HT-29 (cell line): ENCODE results near the gene NEK8. TPM values are rescaled to one million over a fixed set of nuclear protein-coding genes. Genes with fewer than 3 reads are reported as not detected.
"Not testable (repeated sequence)": the region's sequence is repeated elsewhere in the genome, so short reads cannot be mapped to it uniquely, and the experiment has no call there.

Source experiments
- DNase-seq: peaks from one replicate; pipeline ENCODE4 v3.0.0-alpha.2; 2015; ENCODE audit warnings: low spot score
- total RNA-seq: library from RNA; depleted of rRNA; stranded (reverse); fragments of >200 nt; shearing (Covaris generic); gene quantifications from 2 replicates; pipeline ENCODE4 v1.2.3, GENCODE V29; 2014

Gene NEK8
- total RNA-seq, 1 experiment from 2014 or later: 13.9 TPM

DNA sequence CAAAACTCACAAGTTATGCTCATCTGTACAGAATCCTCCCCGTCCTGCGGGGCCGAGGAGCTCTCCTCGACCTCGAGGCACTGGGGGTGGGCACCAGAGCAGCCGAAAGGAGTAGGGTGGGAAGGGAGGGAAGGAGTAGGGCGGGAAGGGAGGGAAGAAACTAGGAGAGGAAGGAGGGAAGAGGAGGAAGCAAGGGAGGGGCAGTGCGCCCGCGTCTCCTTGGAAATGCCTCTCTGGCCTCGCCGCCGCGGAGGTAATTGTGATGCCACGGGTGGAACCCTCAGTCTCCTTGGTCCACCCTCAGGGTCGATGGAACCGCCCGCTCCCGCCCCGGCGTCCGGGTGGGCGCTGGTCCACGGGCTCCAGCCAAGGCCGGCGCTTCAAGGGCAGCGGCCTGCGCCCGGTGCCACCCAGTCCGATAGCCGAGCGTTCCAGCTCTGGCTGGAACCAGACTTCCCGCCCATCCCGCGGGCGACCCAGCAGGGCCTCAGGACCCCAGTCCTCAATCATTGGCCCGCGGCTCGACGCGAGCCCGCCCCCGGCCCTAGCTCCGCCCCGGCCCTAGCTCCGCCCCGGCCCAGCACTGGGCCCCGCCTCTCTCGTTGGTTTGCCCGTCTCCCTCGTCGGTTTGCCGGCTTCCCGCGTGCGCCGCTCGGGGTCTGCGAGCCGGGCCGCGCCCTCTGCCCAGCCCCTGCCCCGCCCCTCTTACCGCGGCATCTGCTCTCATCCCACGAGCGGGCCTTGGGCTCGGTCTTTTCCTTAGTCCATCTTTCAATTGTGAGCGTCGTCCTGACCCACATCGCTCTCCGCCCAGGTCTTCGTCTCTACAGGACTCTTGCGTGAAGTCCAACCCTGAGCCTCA is 17.5 kb upstream of the NEK8 start:
- peak; percentile 90 for DNase-seq

DNA sequence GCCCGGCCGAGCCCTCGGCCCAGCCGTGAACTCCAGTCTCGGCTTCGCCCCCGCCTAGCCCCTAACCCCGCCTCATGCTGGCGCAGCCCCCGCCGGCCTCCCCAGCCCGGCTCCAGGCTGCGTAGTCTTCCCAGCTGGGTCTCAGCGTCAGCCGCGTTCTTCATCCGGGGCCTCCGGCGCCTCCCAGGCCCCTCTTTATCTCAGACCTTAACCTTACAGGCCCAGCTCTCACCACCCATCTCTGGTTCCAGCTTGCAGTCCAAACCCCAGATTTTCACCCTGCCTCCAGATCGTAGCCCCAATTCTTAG is 16.9 kb upstream of the NEK8 start, which contains the start of gene PROCA1:
TSS of gene PROCA1 (minus strand) at position 166 of the 309 bp plus-strand sequence. CDS start 228 bp downstream, outside the sequence.
- DNase-seq: no peak

- no peak for DNase-seq
These were observed 16.4 kb upstream of the NEK8 start for GRCh38 chr17:28712032-28712704.

- DNase-seq: no peak
These were observed 15.7 kb upstream of the NEK8 start for GRCh38 chr17:28712705-28713415.

GRCh38 chr17:28714281-28714680 is 14.3 kb upstream of the NEK8 start:
- DNase-seq: no peak

DNA sequence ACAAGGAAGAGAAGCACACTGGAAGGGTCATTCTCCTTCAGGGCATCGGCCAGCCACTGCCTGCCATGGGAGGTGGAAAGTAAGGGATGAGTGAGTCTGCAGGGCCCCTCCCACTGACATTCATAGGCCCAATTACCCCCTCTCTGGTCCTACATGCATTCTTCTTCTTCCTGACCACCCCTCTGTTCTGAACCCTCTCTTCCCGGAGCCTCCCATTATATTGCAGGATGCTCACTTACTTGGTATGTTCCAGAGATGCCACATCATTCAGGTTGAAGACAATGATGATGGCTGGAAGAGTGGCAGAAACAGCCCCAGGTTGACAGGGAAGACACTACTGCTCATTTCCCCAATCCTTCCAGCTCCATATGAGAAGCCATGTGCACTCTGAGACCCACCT is 13.4 kb upstream of the NEK8 start:
- DNase-seq: no peak

DNA sequence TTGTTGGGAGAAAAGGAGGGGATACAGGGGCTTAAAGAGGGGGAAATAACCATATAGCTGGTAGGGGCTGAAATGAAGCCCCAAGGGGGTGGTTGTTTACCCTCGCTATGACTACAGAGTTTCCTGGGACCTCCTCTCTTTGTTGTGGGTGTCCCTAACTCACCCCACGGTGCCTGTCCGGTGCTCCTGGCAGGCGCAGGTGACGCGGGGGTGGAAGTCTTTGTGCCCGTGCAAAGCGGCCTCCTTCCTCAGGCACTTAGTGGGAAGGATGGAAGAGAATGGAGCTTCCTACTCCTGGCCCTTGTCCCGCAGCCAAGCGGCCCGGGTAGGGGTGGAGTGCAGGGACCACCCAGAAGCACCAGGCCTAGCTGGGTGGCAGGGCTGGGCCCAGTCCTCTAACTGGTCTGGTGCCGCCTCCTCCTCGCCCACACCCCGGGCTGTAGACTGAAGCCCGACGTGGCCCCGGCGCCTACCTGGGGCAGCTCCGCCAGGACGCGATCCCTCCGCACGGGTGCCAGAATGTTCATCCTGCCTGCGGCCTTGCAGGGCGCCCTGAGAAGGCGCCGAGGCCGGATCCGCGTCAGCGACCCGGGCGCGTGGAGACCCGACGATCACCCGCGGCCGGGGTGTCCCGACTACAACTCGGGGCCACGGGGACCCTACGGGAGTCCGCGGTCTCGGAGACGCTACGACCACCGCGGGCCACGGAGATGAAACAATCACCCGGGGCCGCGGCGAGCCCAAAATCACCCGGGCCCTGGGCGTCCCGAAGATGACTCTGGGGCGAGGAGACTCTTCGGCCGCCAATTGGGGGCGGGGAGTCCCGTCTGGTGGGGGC is 11.6 kb upstream of the NEK8 start:
- no peak for DNase-seq

- no peak for DNase-seq
These were observed 10.8 kb upstream of the NEK8 start, which contains the start of gene RAB34 for GRCh38 chr17:28717578-28718332. RAB34 (minus strand) TSS chr17:28717868; CDS start chr17:28717266, 602 bp downstream.

DNA sequence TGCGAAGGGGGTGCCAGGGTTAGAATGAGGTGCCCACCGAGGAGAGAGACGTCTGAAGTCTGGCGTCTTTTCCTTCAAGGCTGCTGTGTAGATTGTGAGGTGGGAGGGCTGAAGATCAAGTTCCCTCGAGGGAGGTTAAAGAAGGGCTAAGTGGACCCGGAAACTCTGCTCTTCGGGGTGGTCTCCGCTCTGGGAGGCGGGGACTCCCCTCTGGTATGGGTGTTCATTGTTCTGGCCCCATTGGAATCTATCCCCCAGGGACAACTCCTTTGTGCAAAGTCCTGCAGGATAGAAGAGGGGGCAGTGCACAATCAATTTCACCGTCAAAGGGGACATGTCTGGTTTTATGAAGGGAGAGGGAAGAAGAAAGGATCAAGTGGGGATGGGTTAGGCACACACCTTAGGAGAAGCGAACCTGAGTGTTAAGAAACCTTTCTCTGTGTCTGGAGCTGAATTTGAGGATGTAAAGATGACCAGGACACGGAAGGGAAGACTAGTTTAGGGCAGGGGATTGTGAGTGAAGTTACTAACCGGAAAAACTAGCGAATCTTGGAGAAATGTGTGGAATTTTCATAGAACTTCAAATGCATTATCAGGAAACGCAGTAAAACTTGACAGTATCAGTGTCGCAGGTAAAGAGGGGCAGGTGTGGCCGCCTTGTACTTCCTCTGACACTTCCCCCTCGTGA is 10.1 kb upstream of the NEK8 start:
- DNase-seq: no peak

- DNase-seq: no peak
These were observed 9.6 kb upstream of the NEK8 start for GRCh38 chr17:28719021-28719433.

- DNase-seq: peak; percentile 56
These were observed 8.2 kb upstream of the NEK8 start for GRCh38 chr17:28720247-28720996.

- DNase-seq: not testable (repeated sequence)
These were observed 7.6 kb upstream of the NEK8 start for GRCh38 chr17:28720997-28721329.

GRCh38 chr17:28722417-28723158 is 6.0 kb upstream of the NEK8 start:
- no peak for DNase-seq

GRCh38 chr17:28723159-28723835 is 5.3 kb upstream of the NEK8 start:
- no peak for DNase-seq

DNA sequence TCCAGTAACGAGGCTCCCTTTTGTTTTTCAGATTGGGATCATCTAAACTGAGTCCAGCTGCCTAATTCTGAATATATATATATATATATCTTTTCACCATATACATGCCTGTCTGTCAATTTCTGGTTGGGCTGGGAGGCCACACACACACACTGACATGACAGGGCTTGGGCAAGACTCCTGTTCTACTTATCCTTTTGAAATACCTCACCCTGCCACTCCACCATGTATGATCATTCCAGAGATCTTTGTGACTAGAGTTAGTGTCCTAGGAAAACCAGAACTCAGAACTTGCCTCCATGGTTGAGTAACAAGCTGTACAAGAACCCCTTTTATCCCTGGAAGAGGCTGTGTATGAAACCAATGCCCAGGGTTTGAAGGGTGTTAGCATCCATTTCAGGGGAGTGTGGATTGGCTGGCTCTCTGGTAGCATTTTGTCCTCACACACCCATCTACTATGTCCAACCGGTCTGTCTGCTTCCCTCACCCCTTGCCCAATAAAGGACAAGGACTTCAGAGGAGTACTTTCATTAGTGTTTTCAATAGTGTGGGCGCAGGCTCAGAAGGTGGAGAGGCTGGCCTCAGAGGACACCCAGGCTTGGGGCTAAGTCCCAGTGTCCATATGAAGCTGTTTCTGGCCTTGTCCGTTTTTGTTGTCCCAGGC is 4.6 kb upstream of the NEK8 start:
- peak; percentile 63 for DNase-seq

DNA sequence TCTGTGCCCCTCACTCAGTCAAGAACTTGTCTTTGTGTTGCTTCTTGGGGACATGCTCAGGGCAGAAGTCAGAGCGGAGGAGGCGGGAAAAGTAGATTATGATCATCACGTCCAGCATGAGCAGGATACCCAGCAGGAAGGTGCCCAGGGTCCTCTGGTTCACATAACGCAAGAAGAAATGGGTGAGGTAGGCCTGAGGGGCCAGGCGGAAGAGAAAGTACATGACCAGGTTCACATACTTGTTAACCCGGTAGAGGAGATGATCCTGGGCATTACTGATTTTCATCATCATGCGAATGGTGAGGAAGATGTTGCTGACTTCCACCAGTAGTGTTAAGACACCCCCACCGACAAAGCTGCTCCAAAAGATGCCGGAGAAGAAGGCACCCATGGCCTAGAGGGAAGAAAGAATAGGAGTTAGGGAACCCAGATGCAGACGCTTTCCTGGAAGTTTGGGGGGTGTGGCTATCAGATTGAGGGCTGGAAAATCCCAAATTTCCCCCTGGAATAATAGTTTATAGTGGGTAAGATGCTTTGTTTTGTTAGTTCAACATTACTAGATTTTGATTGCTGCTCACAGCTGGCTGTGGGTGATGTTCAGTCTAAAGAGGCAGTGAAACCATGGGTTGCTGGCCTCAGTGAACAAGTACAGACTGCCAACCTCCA is 4.0 kb upstream of the NEK8 start:
- DNase-seq: peak; percentile 40

GRCh38 chr17:28725166-28725659 is 3.4 kb upstream of the NEK8 start:
- DNase-seq: peak; percentile 84
